Measurements from ENCODE around the gene COG3. TPM values are rescaled to one million over a fixed set of nuclear protein-coding genes. Genes with fewer than 3 reads are reported as not detected.
A peak's percentile ranks its signal among the peaks of the same experiment; 100 is the strongest.

The COG3 gene
- total and polyA plus RNA-seq, 2 of the 13 experiments (the other 11 are each of a cell fraction or from before 2014, with no cell fraction given): 37.8 to 47.5 TPM

GRCh38 chr13:45434556-45435371 is 30.0 kb upstream of the COG3 start (continued):
- TF ChIP-seq LRRFIP1 (CRISPR knock-in tag; conservative IDR thresholded peaks at IDR 0.05): no peak
- no peak for TF ChIP-seq LBX2 (CRISPR knock-in tag; IDR thresholded peaks at IDR 0.05; ENCODE audit: borderline replicate concordance)
- TF ChIP-seq ZHX2 (IDR thresholded peaks at IDR 0.05; ENCODE audit: low read depth): no peak
- TF ChIP-seq ZHX2 (CRISPR knock-in tag; IDR thresholded peaks at IDR 0.05; ENCODE audit: borderline replicate concordance): no peak
- TF ChIP-seq ELF1 (CRISPR knock-in tag; IDR thresholded peaks at IDR 0.05): no peak
- TF ChIP-seq SALL1 (CRISPR knock-in tag; IDR thresholded peaks at IDR 0.05): peak; percentile 51
- no peak for TF ChIP-seq ETV6 (CRISPR knock-in tag; conservative IDR thresholded peaks at IDR 0.05)
- TF ChIP-seq ZNF766 (CRISPR knock-in tag; IDR thresholded peaks at IDR 0.05; ENCODE audit: borderline replicate concordance): no peak
- TF ChIP-seq SNAI1 (CRISPR knock-in tag; IDR thresholded peaks at IDR 0.05; ENCODE audit: borderline replicate concordance): no peak
- TF ChIP-seq ZNF562 (CRISPR knock-in tag; IDR thresholded peaks at IDR 0.05; ENCODE audit: borderline replicate concordance): no peak
- TF ChIP-seq MTF1 (CRISPR knock-in tag; IDR thresholded peaks at IDR 0.05): no peak
- TF ChIP-seq AKNA (CRISPR knock-in tag; IDR thresholded peaks at IDR 0.05; ENCODE audit: borderline replicate concordance): no peak
